PC-3 (cell line): ENCODE measurements around the gene TAOK3. TPM values are rescaled to one million over a fixed set of nuclear protein-coding genes. Genes with fewer than 3 reads are reported as not detected.

Experiments
- ATAC-seq: fragments of 200-7000 bp; cut with Tn5 transposase; 2 replicates; pipeline ENCODE4 v1.9.1; 2020; ENCODE audit warnings: mild to moderate bottlenecking, moderate library complexity
- BruUV-seq: library from RNA; stranded (reverse); fragments of 400-500 nt; replicated peaks from 2 replicates; lab custom pipeline; 2021; lab: Mats Ljungman, UMichigan
- CTCF ChIA-PET: fragments of 300-600 bp; sonication (Branson Sonifier 250); formaldehyde crosslinking; loops from one replicate; lab custom pipeline; 2022; ENCODE audit warnings: antibody characterized with exemption; lab: Charles Lee
- POLR2A ChIA-PET: fragments of 300-600 bp; sonication (Branson Sonifier 250); formaldehyde crosslinking; loops from one replicate; lab custom pipeline; 2022; ENCODE audit warnings: antibody characterized with exemption; ENCODE audit not compliant: unreplicated experiment; lab: Charles Lee
- DNase-seq: peaks from one replicate; pipeline ENCODE4 v3.0.0-alpha.2; 2015
- H2AFZ ChIP-seq: fragments of 300-600 bp; sonication (generic); 2 replicates; pipeline ENCODE4 v1.6.0; 2016; ENCODE audit warnings: antibody characterized with exemption, low read length
- H3F3A ChIP-seq: fragments of 300-600 bp; sonication (generic); one replicate; pipeline ENCODE4 v1.6.0; 2017; ENCODE audit warnings: antibody characterized with exemption, low read length, control low read depth, mild to moderate bottlenecking; ENCODE audit not compliant: unreplicated experiment
- H3K27ac ChIP-seq: fragments of 300-600 bp; sonication (generic); 2 replicates; pipeline ENCODE4 v1.5.1; 2016; ENCODE audit warnings: mild to moderate bottlenecking, low read length
- H3K27me3 ChIP-seq: fragments of 300-600 bp; sonication (generic); 2 replicates; pipeline ENCODE4 v1.6.1; 2016; ENCODE audit warnings: low read length, mixed read lengths
- H3K36me3 ChIP-seq: fragments of 300-600 bp; sonication (generic); 2 replicates; pipeline ENCODE4 v1.6.1; 2016; ENCODE audit warnings: low read depth, mixed run types, low read length, mixed read lengths
- H3K4me1 ChIP-seq: fragments of 300-600 bp; sonication (generic); 2 replicates; pipeline ENCODE4 v1.5.1; 2016; ENCODE audit warnings: low read length; ENCODE audit not compliant: insufficient read depth
- H3K4me2 ChIP-seq: fragments of 300-600 bp; sonication (generic); 2 replicates; pipeline ENCODE4 v1.6.0; 2016; ENCODE audit warnings: low read length
- H3K4me3 ChIP-seq: fragments of 300-600 bp; sonication (generic); 2 replicates; pipeline ENCODE4 v1.5.1; 2016; ENCODE audit warnings: mild to moderate bottlenecking, low read length, mixed read lengths
- H3K79me2 ChIP-seq: fragments of 300-600 bp; sonication (generic); 2 replicates; pipeline ENCODE4 v1.6.1; 2017; ENCODE audit warnings: low read length, mixed read lengths
- H3K9ac ChIP-seq: fragments of 300-600 bp; sonication (generic); 2 replicates; pipeline ENCODE4 v1.6.0; 2016; ENCODE audit warnings: mild to moderate bottlenecking, low read length
- H3K9me2 ChIP-seq: fragments of 300-600 bp; sonication (generic); replicated peaks from 2 replicates; pipeline ENCODE4 v1.6.1; 2016; ENCODE audit warnings: mixed run types, low read length, mixed read lengths
- H3K9me3 ChIP-seq: fragments of 300-600 bp; sonication (generic); 2 replicates; pipeline ENCODE4 v1.6.1; 2016; ENCODE audit warnings: low read length, mixed read lengths
- H4K20me1 ChIP-seq: fragments of 300-600 bp; sonication (generic); 2 replicates; pipeline ENCODE4 v1.6.1; 2016; ENCODE audit warnings: low read length, mixed read lengths
- CTCF ChIP-seq: fragments of 300-600 bp; sonication (generic); conservative IDR thresholded peaks from 2 replicates; pipeline ENCODE4 v1.5.1; 2017; ENCODE audit warnings: antibody characterized with exemption, low read depth, mild to moderate bottlenecking, low read length
- EZH2 ChIP-seq: fragments of 300-600 bp; sonication (generic); IDR thresholded peaks from one replicate; pipeline ENCODE4 v1.6.1; 2017; ENCODE audit warnings: antibody characterized with exemption, mild to moderate bottlenecking, low read length; ENCODE audit not compliant: unreplicated experiment
- EZH2phosphoT487 ChIP-seq: fragments of 300-600 bp; sonication (generic); IDR thresholded peaks from 2 replicates; pipeline ENCODE4 v1.6.1; 2018; ENCODE audit warnings: mild to moderate bottlenecking, antibody characterized with exemption, low read length, borderline replicate concordance
- intact Hi-C: fragments of 100-400 bp; cut with micrococcal nuclease; formaldehyde crosslinking; loops from 2 replicates; pipeline ENCODE4 v1.9.0; 2023
- total RNA-seq: library from RNA; depleted of rRNA; stranded (reverse); fragments of >200 nt; gene quantifications from 2 replicates; pipeline ENCODE4 v1.2.3, GENCODE V29; 2014

TAOK3 gene
- total RNA-seq, 1 experiment from 2014 or later, result 27.9 TPM

GRCh38 chr12:118126119-118126757, 246.5 kb downstream of the TAOK3 start:
- ChIA-PET POLR2A (no interaction called here), CTCF (no interaction called here)
- H3K79me2 ChIP-seq, result no peaks in the 10 kb centered on the region
- BruUV-seq, result no TSS peak
- intact Hi-C loops, result no loop called here
- no peak overlapping the region for H3K4me3 ChIP-seq
- H3K9me2 ChIP-seq, result no peaks in the 10 kb centered on the region
- no peaks in the 10 kb centered on the region for H3F3A ChIP-seq
- TF ChIP-seq EZH2, result no peak
- TF ChIP-seq CTCF, result no peak
- no peak for TF ChIP-seq EZH2phosphoT487
- DNase-seq (no peak), ATAC-seq (no peak)
- 0 out of 2 replicates have a peak, but pooled peaks cover under 1% of the 10 kb centered on the region for H3K4me1 ChIP-seq
- no peak overlapping the region for H3K9ac ChIP-seq
- no peaks in the 10 kb centered on the region for H4K20me1 ChIP-seq
- H3K27ac ChIP-seq, result no peak overlapping the region
- H3K9me3 ChIP-seq, result no peaks in the 10 kb centered on the region
- no peaks in the 10 kb centered on the region for H3K36me3 ChIP-seq
- H3K4me2 ChIP-seq, result no peak overlapping the region
- no peaks in the 10 kb centered on the region for H3K27me3 ChIP-seq
- no peak overlapping the region for H2AFZ ChIP-seq

GRCh38 chr12:118125743-118126118, 247.0 kb downstream of the TAOK3 start:
- Histone ChIP-seq H3K36me3 (no peaks in the 10 kb centered on the region), H3K4me2 (no peak overlapping the region), H3K9ac (no peak overlapping the region), H3K27ac (no peak overlapping the region), H4K20me1 (no peaks in the 10 kb centered on the region), H3K9me3 (no peaks in the 10 kb centered on the region), H3K9me2 (no peaks in the 10 kb centered on the region), H3K4me3 (no peak overlapping the region), H3K4me1 (peaks cover 4% of the 10 kb centered on the region; the same call in 1 of the 2 replicates), H2AFZ (no peak overlapping the region), H3F3A (no peaks in the 10 kb centered on the region), H3K79me2 (no peaks in the 10 kb centered on the region), H3K27me3 (no peaks in the 10 kb centered on the region)
- ChIA-PET POLR2A (no interaction called here), CTCF (no interaction called here)
- intact Hi-C loops, result no loop called here
- no TSS peak for BruUV-seq
- ATAC-seq, result no peak
- DNase-seq, result no peak
- TF ChIP-seq CTCF (no peak), EZH2 (no peak), EZH2phosphoT487 (no peak)

GRCh38 chr12:118124333-118124874, 248.3 kb downstream of the TAOK3 start:
- Histone ChIP-seq H3K9me3 (no peaks in the 10 kb centered on the region), H3K27ac (no peak overlapping the region), H2AFZ (no peak overlapping the region), H3K4me1 (peaks cover 8% of the 10 kb centered on the region; the same call in 1 of the 2 replicates), H3K9ac (no peak overlapping the region), H3K4me3 (no peak overlapping the region), H3K9me2 (no peaks in the 10 kb centered on the region), H3F3A (no peaks in the 10 kb centered on the region), H3K36me3 (no peaks in the 10 kb centered on the region), H3K4me2 (no peak overlapping the region), H3K79me2 (no peaks in the 10 kb centered on the region), H4K20me1 (no peaks in the 10 kb centered on the region), H3K27me3 (no peaks in the 10 kb centered on the region)
- BruUV-seq, result no TSS peak
- no peak for TF ChIP-seq EZH2
- ATAC-seq (no peak), DNase-seq (no peak)
- POLR2A ChIA-PET, result interaction anchor here (0.7 kb wide), 1 partner anchor 245 kb away, joined by 5 read pairs; no protein-coding TSS in a partner anchor
- intact Hi-C loops, result no loop called here
- CTCF ChIA-PET, result interaction anchor here (0.6 kb wide), 1 partner anchor 1866 kb away, joined by 5 read pairs; no protein-coding TSS in a partner anchor
